H9 (cell line): ENCODE results near the gene CCDC12. TPM values are rescaled to one million over a fixed set of nuclear protein-coding genes. Genes with fewer than 3 reads are reported as not detected.

ENCODE experiments used
- DNase-seq: peaks from one replicate; pipeline ENCODE4 v3.0.0-alpha.2; 2017
- H2AFZ ChIP-seq: one replicate; pipeline ENCODE4 v1.6.1; 2013; ENCODE audit warnings: mild to moderate bottlenecking, low read length, control low read depth, moderate library complexity
- H2AK5ac ChIP-seq: 2 replicates; pipeline ENCODE4 v1.6.1; 2013; ENCODE audit warnings: low read length, control low read depth, mixed read lengths; ENCODE audit not compliant: insufficient read length
- H2BK120ac ChIP-seq: one replicate; pipeline ENCODE4 v1.6.1; 2013; ENCODE audit warnings: low read depth, mild to moderate bottlenecking, low read length, control low read depth, inconsistent platforms; ENCODE audit not compliant: poor library complexity, severe bottlenecking
- H2BK12ac ChIP-seq: 2 replicates; pipeline ENCODE4 v1.6.1; 2013; ENCODE audit warnings: low read length, control low read depth, mixed read lengths, low read depth; ENCODE audit not compliant: insufficient read length
- H2BK15ac ChIP-seq: 2 replicates; pipeline ENCODE4 v1.6.1; 2013; ENCODE audit warnings: low read depth, low read length, control low read depth
- H2BK20ac ChIP-seq: one replicate; pipeline ENCODE4 v1.6.1; 2013; ENCODE audit warnings: low read depth, mild to moderate bottlenecking, low read length, control low read depth, inconsistent platforms; ENCODE audit not compliant: poor library complexity, severe bottlenecking
- H2BK5ac ChIP-seq: 2 replicates; pipeline ENCODE4 v1.6.1; 2013; ENCODE audit warnings: low read length, control low read depth, mixed read lengths; ENCODE audit not compliant: insufficient read length
- H3K14ac ChIP-seq: 2 replicates; pipeline ENCODE4 v1.6.1; 2013; ENCODE audit warnings: low read length, control low read depth; ENCODE audit not compliant: insufficient read depth
- H3K18ac ChIP-seq: 2 replicates; pipeline ENCODE4 v1.6.1; 2013; ENCODE audit warnings: low read depth, mild to moderate bottlenecking, mixed read lengths, low read length, control low read depth; ENCODE audit not compliant: insufficient read length
- H3K23ac ChIP-seq: 2 replicates; pipeline ENCODE4 v1.6.1; 2013; ENCODE audit warnings: low read length, control low read depth, mixed read lengths, low read depth; ENCODE audit not compliant: insufficient read length
- H3K23me2 ChIP-seq: 2 replicates; pipeline ENCODE4 v1.6.1; 2013; ENCODE audit warnings: low read depth, mild to moderate bottlenecking, mixed read lengths, low read length, control low read depth; ENCODE audit not compliant: insufficient read length, poor library complexity, severe bottlenecking
- H3K27ac ChIP-seq: 2 replicates; pipeline ENCODE4 v1.5.1; 2013; ENCODE audit warnings: low read length, control low read depth, mixed read lengths, low read depth; ENCODE audit not compliant: insufficient read length
- H3K27me3 ChIP-seq: 2 replicates; pipeline ENCODE4 v1.6.1; 2013; ENCODE audit warnings: low read length, control low read depth, inconsistent platforms; ENCODE audit not compliant: insufficient read depth
- H3K4ac ChIP-seq: 2 replicates; pipeline ENCODE4 v1.6.1; 2013; ENCODE audit warnings: low read depth, mild to moderate bottlenecking, control low read depth, inconsistent platforms, low read length, moderate library complexity
- H3K4me1 ChIP-seq: 2 replicates; pipeline ENCODE4 v1.6.1; 2013; ENCODE audit warnings: low read length, control low read depth, inconsistent platforms; ENCODE audit not compliant: insufficient read depth
- H3K4me2 ChIP-seq: 2 replicates; pipeline ENCODE4 v1.6.1; 2013; ENCODE audit warnings: low read length, control low read depth, mixed read lengths; ENCODE audit not compliant: insufficient read length, insufficient read depth
- H3K56ac ChIP-seq: 2 replicates; pipeline ENCODE4 v1.6.1; 2013; ENCODE audit warnings: low read depth, mild to moderate bottlenecking, mixed read lengths, low read length, control low read depth; ENCODE audit not compliant: insufficient read length
- H3K79me1 ChIP-seq: 2 replicates; pipeline ENCODE4 v1.6.1; 2013; ENCODE audit warnings: low read depth, mild to moderate bottlenecking, moderate library complexity, low read length, control low read depth, inconsistent platforms; ENCODE audit not compliant: insufficient read depth, poor library complexity, severe bottlenecking
- H3K79me2 ChIP-seq: 2 replicates; pipeline ENCODE4 v1.6.1; 2013; ENCODE audit warnings: low read length, control low read depth, inconsistent platforms; ENCODE audit not compliant: insufficient read depth
- H3K9ac ChIP-seq: 2 replicates; pipeline ENCODE4 v1.6.1; 2013; ENCODE audit warnings: low read length, control low read depth, mixed read lengths; ENCODE audit not compliant: insufficient read length; ENCODE audit errors: extremely low read depth
- H3K9me3 ChIP-seq: one replicate; pipeline ENCODE4 v1.6.1; 2013; ENCODE audit warnings: low read depth, low read length, inconsistent platforms; ENCODE audit not compliant: control insufficient read depth
- H3T11ph ChIP-seq: one replicate; pipeline ENCODE4 v1.6.1; 2013; ENCODE audit warnings: mild to moderate bottlenecking, low read length, control low read depth, inconsistent platforms
- H4K20me1 ChIP-seq: one replicate; pipeline ENCODE4 v1.6.1; 2013; ENCODE audit not compliant: control insufficient read depth, insufficient read length, insufficient read depth
- H4K5ac ChIP-seq: 2 replicates; pipeline ENCODE4 v1.6.1; 2013; ENCODE audit warnings: low read depth, mild to moderate bottlenecking, mixed read lengths, low read length, control low read depth; ENCODE audit not compliant: insufficient read length
- H4K8ac ChIP-seq: replicated peaks from 2 replicates; pipeline ENCODE4 v1.6.1; 2013; ENCODE audit warnings: low read length, control low read depth, mixed read lengths, low read depth; ENCODE audit not compliant: insufficient read length
- H4K91ac ChIP-seq: 2 replicates; pipeline ENCODE4 v1.6.1; 2013; ENCODE audit warnings: low read depth, mild to moderate bottlenecking, moderate library complexity, mixed read lengths, low read length, control low read depth; ENCODE audit not compliant: insufficient read length
- H3K27ac Mint-ChIP-seq, 3 experiments: 2 replicates in 2 of 3; 3 replicates in 1 of 3; pipeline ENCODE4 v1.8.0; 2020 to 2021; ENCODE audit warnings: mixed read lengths in 3 of 3, mild to moderate bottlenecking in 1 of 3, moderate library complexity in 1 of 3
- H3K27me3 Mint-ChIP-seq: 2 replicates; pipeline ENCODE4 v1.8.0; 2021; ENCODE audit warnings: low read depth, mild to moderate bottlenecking, moderate library complexity, mixed read lengths
- H3K36me3 Mint-ChIP-seq, 3 experiments: 2 replicates in 2 of 3; 3 replicates in 1 of 3; pipeline ENCODE4 v1.8.0; 2020 to 2021; ENCODE audit warnings: low read depth in 3 of 3, mixed read lengths in 3 of 3; ENCODE audit not compliant: insufficient read depth in 1 of 3
- H3K4me1 Mint-ChIP-seq, 2 experiments: 2 replicates each; pipeline ENCODE4 v1.8.0; 2020; ENCODE audit warnings: mixed read lengths in 2 of 2
- H3K4me3 Mint-ChIP-seq, 2 experiments: 2 replicates in 1 of 2; 3 replicates in 1 of 2; pipeline ENCODE4 v1.8.0; 2020 to 2021; ENCODE audit warnings: mild to moderate bottlenecking in 2 of 2, mixed read lengths in 2 of 2, moderate library complexity in 1 of 2
- H3K9me3 Mint-ChIP-seq, 2 experiments: 2 replicates in 1 of 2; 3 replicates in 1 of 2; pipeline ENCODE4 v1.8.0; 2020; ENCODE audit warnings: mild to moderate bottlenecking in 2 of 2, mixed read lengths in 2 of 2, moderate library complexity in 1 of 2
- CTCF ChIP-seq: fragments of 200-600 bp; sonication (generic); conservative IDR thresholded peaks from 3 replicates; pipeline ENCODE4 v1.8.0; 2021; ENCODE audit warnings: antibody characterized with exemption, mild to moderate bottlenecking
- WGBS: extraction: QIAGEN DNeasy Blood & Tissue Kit; methylation state at CpG from one replicate; pipeline ENCODE4 v1.1.7; 2013; ENCODE audit warnings: missing lambda C conversion rate, low lambda C conversion rate, mixed read lengths; ENCODE audit not compliant: insufficient read length; ENCODE audit errors: extremely low coverage; 5-methylcytosine and 5-hydroxymethylcytosine counted together
- total RNA-seq: library from RNA; stranded (reverse); gene quantifications from 2 replicates; pipeline ENCODE4 v1.2.1, GENCODE V29; 2021

CCDC12 gene
- total RNA-seq, 1 experiment from 2014 or later: 54.0 TPM

DNA sequence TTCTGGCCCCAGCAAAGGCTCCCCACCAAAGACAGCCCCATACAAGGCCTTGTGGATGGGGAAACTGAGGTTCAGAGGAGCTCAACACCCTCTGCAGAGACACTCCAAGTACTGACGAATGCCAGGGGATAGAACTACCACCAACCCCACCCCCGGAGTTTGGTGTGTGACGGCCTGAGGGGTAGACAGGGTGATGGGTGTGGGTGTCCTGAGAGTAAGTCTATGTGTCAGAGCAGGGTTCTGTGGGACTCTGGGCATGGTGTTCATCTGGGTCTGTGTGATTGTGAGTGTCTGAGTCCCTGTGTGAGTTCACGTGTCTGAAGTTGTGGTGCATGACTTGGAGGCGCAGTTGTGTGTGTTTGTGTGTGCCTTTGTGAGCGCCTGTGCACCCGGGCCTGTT lies 91.6 kb downstream of the CCDC12 start:
- Mint-ChIP-seq H3K4me1 (peaks cover 20 to 37% of the 10 kb centered on the region in 2 experiments), H3K27ac (no peak overlapping the region), H3K9me3 (no peaks in the 10 kb centered on the region; a peak in 1 of 5 replicates), H3K36me3 (no peaks in the 10 kb centered on the region), H3K27me3 (peaks cover 94% of the 10 kb centered on the region), H3K4me3 (no peak overlapping the region; a peak in 2 of 5 replicates)
- Histone ChIP-seq H2AK5ac (no peak overlapping the region), H4K20me1 (no peaks in the 10 kb centered on the region), H3K4me1 (no peaks in the 10 kb centered on the region; the same call in 1 of the 2 replicates), H3K14ac (no peak overlapping the region), H4K5ac (no peak overlapping the region), H3K9me3 (no peaks in the 10 kb centered on the region), H3K23me2 (peaks cover 5% of the 10 kb centered on the region), H4K91ac (no peak overlapping the region), H3K9ac (no peak overlapping the region), H2BK15ac (no peak overlapping the region), H2BK20ac (no peak overlapping the region), H3K4me2 (no peak overlapping the region), H2BK5ac (no peak overlapping the region), H3K27me3 (peaks cover 53% of the 10 kb centered on the region), H3T11ph (no peak overlapping the region), H3K4ac (no peak overlapping the region), H2AFZ (no peak overlapping the region), H2BK12ac (no peak overlapping the region), H3K79me1 (no peaks in the 10 kb centered on the region), H3K18ac (no peak overlapping the region), H3K56ac (no peak overlapping the region), H2BK120ac (no peak overlapping the region), H3K79me2 (no peaks in the 10 kb centered on the region), H3K23ac (no peak overlapping the region), H3K27ac (no peak overlapping the region), H4K8ac (no peak overlapping the region)
- DNase-seq: no peak
- no CpG with 5 or more reads among the region's 7 CpGs for WGBS
- TF ChIP-seq CTCF: no peak
